D721Med (cell line): Measurements from ENCODE around the gene SLC39A11.

ENCODE experiments used
- DNase-seq: peaks from one replicate; pipeline ENCODE4 v3.0.0; 2011; ENCODE audit warnings: low spot score; ENCODE audit not compliant: insufficient read length
- FAIRE-seq: peaks from 2 replicates; lab custom pipeline; 2011; peaks lifted over from hg19 to GRCh38; lab: Jason Lieb, UNC
- CTCF ChIP-seq: IDR thresholded peaks from 2 replicates; pipeline ENCODE4 v1.5.1; 2012; ENCODE audit warnings: mild to moderate bottlenecking, control low read depth; ENCODE audit not compliant: insufficient read depth; ENCODE audit errors: missing control alignments

The SLC39A11 gene

GRCh38 chr17:72609501-72609900 is 483.0 kb downstream of the SLC39A11 start:
- TF ChIP-seq CTCF, result no peak
- no peak for FAIRE-seq
- DNase-seq, result no peak

GRCh38 chr17:72608436-72608835 is 484.1 kb downstream of the SLC39A11 start:
- TF ChIP-seq CTCF, result no peak
- no peak for FAIRE-seq
- DNase-seq, result no peak

GRCh38 chr17:72606656-72607055 is 485.8 kb downstream of the SLC39A11 start:
- FAIRE-seq (no peak), DNase-seq (no peak)
- TF ChIP-seq CTCF, result no peak

GRCh38 chr17:72605543-72605942 is 486.9 kb downstream of the SLC39A11 start:
- no peak for FAIRE-seq

GRCh38 chr17:72604518-72604917 is 488.0 kb downstream of the SLC39A11 start:
- FAIRE-seq (no peak), DNase-seq (no peak)

More at GRCh38 chr17:72605543-72605942, 486.9 kb downstream of the SLC39A11 start:
- no peak for DNase-seq
- no peak for TF ChIP-seq CTCF

GRCh38 chr17:72603420-72604242 is 488.9 kb downstream of the SLC39A11 start:
- DNase-seq (no peak), FAIRE-seq (no peak)
- no peak for TF ChIP-seq CTCF

More at GRCh38 chr17:72604518-72604917, 488.0 kb downstream of the SLC39A11 start:
- no peak for TF ChIP-seq CTCF

- no peak for TF ChIP-seq CTCF
- FAIRE-seq (no peak), DNase-seq (no peak)
Observed at GRCh38 chr17:72602517-72603419, 489.7 kb downstream of the SLC39A11 start.
